C4-2B (cell line): Measurements from ENCODE around the gene SLC13A4.

Experiments used
- H3K27ac ChIP-seq: fragments of 450-650 bp; 2 replicates; pipeline ENCODE4 v1.5.1; 2017
- CTCF ChIP-seq: fragments of 450-650 bp; conservative IDR thresholded peaks from 2 replicates; pipeline ENCODE4 v1.5.1; 2017; ENCODE audit warnings: mild to moderate bottlenecking
- ZFX ChIP-seq: fragments of 450-650 bp; IDR thresholded peaks from 2 replicates; pipeline ENCODE4 v1.6.1; 2017

Gene SLC13A4

GRCh38 chr7:135634191-135634878 lies 93.7 kb downstream of the SLC13A4 start:
- H3K27ac ChIP-seq = no peak overlapping the region
- TF ChIP-seq CTCF (no peak), ZFX (no peak)
